ENCODE results near the gene GFOD1.

GFOD1 gene, protein sequence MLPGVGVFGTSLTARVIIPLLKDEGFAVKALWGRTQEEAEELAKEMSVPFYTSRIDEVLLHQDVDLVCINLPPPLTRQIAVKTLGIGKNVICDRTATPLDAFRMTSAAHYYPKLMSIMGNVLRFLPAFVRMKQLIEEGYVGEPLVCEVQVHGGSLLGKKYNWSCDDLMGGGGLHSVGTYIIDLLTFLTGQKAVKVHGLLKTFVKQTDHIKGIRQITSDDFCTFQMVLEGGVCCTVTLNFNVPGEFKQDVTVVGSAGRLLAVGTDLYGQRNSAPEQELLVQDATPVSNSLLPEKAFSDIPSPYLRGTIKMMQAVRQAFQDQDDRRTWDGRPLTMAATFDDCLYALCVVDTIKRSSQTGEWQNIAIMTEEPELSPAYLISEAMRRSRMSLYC

DNA sequence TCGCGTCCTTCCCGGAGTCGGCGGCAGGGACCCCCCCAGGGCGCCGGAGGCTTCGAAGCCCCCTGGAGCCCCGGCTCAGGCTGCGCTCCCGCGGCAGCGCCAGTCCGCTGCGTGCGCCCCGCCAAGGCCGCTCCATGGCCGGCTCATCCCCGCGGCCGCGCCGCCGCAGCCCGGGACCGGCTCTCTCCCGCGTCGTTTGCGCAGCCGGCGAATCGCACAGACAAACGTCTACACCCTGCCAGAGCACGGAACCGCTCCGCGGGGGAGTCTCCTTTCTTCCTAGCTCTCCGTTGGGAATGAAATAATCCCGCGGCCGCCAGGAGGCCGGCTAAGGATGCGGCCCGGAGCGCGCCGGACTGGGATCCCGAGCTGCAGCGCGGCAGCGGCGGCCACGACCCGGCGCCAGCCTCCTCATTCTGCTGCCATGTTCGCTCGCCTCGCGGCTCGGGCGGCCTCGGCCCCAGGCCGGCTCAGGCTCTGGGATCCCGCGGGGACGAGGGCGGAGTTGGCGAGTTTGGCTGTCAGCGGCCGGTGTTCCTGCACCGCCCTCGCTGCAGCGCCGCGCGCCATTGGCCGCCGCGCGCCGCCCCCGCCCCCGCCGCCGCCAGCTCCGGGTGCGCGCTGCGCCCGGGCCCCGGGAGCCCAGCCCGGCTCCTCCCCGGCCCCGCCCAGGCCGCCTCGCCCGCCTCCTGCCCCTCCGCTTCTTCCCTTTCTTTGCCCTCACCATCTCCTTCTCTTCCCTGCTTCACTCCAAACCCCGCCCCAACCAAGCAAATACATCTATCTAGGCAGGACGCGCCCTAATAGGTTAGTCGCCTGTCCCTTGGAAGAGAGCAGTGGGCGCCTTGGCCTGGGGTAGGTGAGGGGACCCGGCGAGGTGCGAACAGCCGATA is at the start of gene GFOD1:
Gene GFOD1, minus strand, starts transcription at position 479 of the 893 bp plus-strand sequence. CDS start 710 bp downstream, outside the sequence.
- in situ Hi-C loops (cut with MboI; ENCODE audit: low sequenced_read_pairs) = no loop called here

DNA sequence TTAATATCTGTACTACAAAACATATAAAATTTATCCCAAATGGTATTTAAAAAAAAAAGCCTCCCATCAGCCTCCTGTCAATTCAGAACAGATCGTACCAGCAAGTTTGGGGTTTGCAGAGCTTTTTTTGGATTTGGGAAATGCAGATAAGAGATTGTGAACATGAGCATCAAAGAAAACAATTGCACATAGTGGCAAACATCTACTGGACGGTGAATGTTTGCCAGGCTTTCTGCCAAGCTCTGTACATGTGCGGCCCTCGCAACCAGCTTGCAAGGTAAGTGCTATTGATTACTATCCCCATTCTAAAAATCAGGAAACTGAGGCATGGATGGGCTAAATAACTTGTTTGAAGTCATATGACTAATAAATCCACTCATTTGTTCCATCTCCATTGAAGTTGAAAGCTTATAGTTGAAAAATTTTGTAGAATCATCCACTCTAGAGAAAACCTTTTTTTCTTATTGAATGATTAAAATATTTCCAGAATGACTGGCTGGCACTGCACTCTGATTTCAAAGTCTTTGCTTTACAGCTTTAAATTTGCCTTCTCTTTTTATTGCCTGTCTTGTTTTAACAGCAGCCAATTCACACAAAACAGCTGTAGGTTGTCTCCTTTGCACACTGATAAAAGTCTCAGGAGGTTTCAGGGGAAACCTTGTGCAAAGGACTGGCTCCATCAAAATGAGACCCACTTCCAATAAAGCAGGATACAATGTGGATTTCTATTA is 49.6 kb upstream of the GFOD1 start:
- in situ Hi-C loops (cut with MboI; ENCODE audit: low sequenced_read_pairs) = no loop called here

DNA sequence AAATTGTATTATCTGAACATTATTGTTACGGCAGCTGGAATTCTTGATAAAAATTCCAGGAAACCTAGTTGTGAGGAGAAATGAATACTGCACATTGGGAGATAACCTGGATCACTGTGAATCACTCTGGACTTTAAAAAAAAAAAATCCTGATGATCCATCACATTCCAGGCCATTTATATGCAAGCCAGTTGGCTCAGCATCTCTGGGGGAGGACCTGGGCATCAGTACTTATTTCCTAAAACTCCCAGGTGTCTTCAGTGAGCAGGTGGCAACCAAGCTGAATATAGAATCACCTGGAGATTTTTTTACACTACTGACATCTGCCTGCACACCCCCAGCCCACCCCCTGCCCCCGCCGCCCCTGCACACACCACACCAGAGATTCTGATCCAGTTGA is 47.9 kb upstream of the GFOD1 start:
- in situ Hi-C loops (cut with MboI; ENCODE audit: low sequenced_read_pairs) = no loop called here

GRCh38 chr6:13534536-13534935 is 47.1 kb upstream of the GFOD1 start:
- in situ Hi-C loops (cut with MboI; ENCODE audit: low sequenced_read_pairs) = no loop called here

GRCh38 chr6:13531956-13532355 is 44.6 kb upstream of the GFOD1 start:
- in situ Hi-C loops (cut with MboI; ENCODE audit: low sequenced_read_pairs) = no loop called here

DNA sequence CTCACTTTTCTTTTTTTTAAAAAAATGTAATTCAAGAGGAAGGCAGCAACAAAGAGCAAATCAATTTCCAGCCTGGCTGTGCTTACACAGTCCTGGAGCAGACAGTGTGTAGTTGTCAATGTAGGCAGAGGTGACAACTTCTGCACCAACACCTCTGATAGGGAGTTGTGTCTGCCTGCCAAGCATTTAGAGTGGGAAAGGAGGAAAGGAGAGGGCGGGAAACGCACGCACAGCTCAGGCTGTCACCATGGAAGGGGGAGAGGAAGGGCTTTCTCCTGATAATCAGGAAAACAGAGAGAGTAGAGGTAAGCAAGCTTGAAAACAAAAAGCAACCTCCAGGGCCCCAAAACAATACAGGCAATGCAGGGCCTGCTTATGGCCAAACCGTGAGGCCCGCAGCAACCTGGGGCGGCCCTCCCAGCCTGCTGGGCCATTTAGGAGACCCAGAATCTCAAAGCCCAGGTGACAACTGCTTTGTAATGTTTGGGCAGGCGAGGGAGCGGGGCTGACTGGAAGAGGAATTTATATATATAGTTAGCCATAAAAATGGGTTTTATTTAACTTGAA is 41.5 kb upstream of the GFOD1 start:
- in situ Hi-C loops (cut with MboI; ENCODE audit: low sequenced_read_pairs) = no loop called here

- in situ Hi-C loops (cut with MboI; ENCODE audit: low sequenced_read_pairs) = no loop called here
These were observed 40.8 kb upstream of the GFOD1 start for GRCh38 chr6:13528232-13528631.

DNA sequence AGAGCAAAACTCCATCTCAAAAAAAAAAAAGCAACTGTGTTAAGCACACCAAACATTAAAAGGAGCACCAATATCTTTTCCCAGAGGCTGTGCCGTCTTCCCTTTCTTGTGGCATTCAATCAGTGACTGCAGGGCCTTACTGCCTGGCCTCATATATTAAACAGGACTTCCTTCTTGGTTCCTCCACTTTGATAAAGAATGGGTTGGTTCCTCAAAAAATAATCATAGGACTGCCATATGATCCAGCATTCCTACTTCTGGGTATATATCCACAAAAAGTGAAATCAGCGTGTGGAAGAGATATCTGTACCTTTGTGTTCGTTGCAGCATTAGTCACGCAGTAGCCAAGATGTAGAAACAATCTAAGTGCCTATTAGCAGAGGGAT is 40.3 kb upstream of the GFOD1 start:
- in situ Hi-C loops (cut with MboI; ENCODE audit: low sequenced_read_pairs) = no loop called here

DNA sequence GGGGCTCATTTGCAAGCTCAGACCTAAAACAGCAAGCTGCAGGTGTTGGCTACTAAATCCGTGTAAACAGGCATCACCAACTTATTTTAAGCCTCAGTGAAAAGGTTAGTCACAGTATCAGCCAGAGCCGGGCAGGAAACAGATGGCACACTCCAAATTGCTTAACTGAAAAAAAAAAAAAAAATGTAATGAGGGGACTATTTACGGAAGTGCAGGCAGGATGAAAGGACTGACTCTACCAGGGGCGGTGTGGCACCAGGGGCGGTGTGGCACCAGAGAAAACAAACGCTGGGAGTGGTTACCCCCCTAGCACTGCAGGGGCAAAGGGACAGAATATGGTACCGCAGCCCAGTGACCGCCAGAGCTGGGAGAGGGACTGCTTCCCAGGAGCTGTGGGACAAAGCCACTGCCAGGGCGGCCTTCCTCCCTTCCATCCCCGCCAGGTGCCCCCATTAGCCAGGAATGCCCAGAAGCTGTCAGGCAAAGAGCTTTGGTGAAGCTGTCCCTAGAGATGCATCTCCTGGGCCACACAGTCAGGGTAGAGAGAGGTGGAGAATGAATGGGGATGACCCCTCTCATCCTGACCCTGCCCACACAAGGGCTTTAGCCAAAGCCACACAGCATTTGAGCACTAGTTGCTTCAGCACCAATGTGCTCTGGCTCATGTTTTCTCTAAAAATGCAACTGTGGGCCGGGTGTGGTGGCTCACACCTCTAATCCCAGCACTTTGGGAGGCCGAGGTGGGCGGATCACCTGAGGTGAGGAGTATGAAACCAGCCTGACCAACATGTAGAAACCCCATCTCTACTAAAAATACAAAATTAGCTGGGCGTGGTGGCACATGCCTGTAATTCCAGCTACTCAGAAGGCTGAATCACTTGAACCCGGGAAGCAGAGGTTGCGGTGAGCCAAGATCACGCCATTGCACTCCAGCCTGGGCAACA is 39.6 kb upstream of the GFOD1 start:
- in situ Hi-C loops (cut with MboI; ENCODE audit: low sequenced_read_pairs) = no loop called here

- in situ Hi-C loops (cut with MboI; ENCODE audit: low sequenced_read_pairs) = no loop called here
These were observed 38.9 kb upstream of the GFOD1 start for GRCh38 chr6:13526357-13526726.

- in situ Hi-C loops (cut with MboI; ENCODE audit: low sequenced_read_pairs) = no loop called here
These were observed 37.6 kb upstream of the GFOD1 start for GRCh38 chr6:13524801-13525508.

GRCh38 chr6:13523826-13524622 is 36.6 kb upstream of the GFOD1 start:
- in situ Hi-C loops (cut with MboI; ENCODE audit: low sequenced_read_pairs) = no loop called here

DNA sequence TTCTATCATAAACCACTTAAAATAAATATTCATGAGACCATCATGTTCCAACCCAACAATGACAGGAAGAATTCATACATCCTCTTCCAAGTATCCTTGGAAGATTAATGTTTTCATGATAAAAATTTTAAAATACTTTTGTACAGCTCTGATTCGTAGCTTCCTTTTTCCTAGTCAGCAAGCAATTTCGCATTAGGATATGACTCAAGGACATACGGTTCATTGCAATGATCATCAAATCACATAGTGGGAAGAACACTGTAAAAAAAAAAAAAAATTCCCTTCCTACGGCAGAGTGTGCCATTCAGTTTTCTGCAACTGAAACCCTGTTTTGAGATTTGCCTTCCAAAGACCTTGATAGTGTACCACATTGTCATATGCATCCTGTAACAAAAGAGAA is 35.3 kb upstream of the GFOD1 start:
- in situ Hi-C loops (cut with MboI; ENCODE audit: low sequenced_read_pairs) = no loop called here

- in situ Hi-C loops (cut with MboI; ENCODE audit: low sequenced_read_pairs) = no loop called here
These were observed 32.4 kb upstream of the GFOD1 start for GRCh38 chr6:13519839-13520238.

- in situ Hi-C loops (cut with MboI; ENCODE audit: low sequenced_read_pairs) = no loop called here
These were observed 29.7 kb upstream of the GFOD1 start for GRCh38 chr6:13517116-13517515.

DNA sequence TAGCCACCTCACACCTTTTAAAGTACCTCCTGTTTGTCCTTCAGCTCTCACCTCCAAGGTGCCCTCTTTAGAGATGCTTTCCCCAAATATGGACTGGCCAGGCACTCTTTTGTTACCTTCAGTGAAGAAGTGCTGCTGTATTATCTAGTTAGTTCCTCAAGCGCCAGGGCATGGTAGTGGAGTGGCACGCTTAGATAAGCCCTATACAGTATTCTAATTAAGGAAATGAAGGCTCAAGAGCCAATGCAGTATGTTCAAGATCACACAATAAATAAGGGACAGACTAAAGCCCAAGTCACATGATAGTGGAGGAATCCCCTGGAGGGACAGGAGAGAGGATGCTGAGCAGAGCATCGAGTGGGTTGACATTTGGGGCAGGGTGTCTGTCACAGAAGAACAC is 28.5 kb upstream of the GFOD1 start:
- in situ Hi-C loops (cut with MboI; ENCODE audit: low sequenced_read_pairs) = no loop called here

- in situ Hi-C loops (cut with MboI; ENCODE audit: low sequenced_read_pairs) = no loop called here
These were observed 26.5 kb upstream of the GFOD1 start for GRCh38 chr6:13513626-13514502.

DNA sequence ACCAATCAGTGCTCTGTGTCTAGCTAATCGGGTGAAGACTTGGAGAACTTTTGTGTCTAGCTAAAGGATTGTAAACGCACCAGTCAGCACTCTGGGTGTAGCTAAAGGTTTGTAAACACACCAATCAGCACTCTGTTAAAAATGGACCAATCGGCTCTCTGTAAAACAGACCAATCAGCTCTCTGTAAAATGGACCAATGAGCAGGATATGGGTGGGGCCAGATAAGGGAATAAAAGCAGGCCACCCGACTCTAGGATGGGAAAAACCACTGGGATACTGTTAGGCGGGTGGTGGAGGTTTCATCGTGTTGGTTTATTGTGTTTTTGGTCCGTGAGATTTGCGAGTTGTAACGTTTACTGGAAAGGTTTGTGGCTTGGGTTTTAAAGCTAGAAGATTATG is 25.5 kb upstream of the GFOD1 start:
- in situ Hi-C loops (cut with MboI; ENCODE audit: low sequenced_read_pairs) = no loop called here

Measured in HL-60/S4 treated with retinoic acid at 250 ng/mL for 4 days and 3 days (cell line).